ENCODE data around the gene OR10P1. TPM values are rescaled to one million over a fixed set of nuclear protein-coding genes. Genes with fewer than 3 reads are reported as not detected.

Gene OR10P1
- total and polyA plus RNA-seq, 2 donors from 2014 or later = not detected

GRCh38 chr12:55624056-55624455 lies 12.6 kb upstream of the OR10P1 start:
- no peak overlapping the region for H3K9ac ChIP-seq (ENCODE audit: low read length in 3 of 3)
- intact Hi-C loops (cut with DNase I) = no loop called here
- H3K4me3 ChIP-seq (ENCODE audit: low read length in 3 of 3) = no peak overlapping the region
- no peaks in the 10 kb centered on the region for H3K9me3 ChIP-seq (ENCODE audit: control insufficient read depth in 2 of 3, insufficient read depth in 1 of 3, low read length in 3 of 3)
- TF ChIP-seq, protein P1, sequence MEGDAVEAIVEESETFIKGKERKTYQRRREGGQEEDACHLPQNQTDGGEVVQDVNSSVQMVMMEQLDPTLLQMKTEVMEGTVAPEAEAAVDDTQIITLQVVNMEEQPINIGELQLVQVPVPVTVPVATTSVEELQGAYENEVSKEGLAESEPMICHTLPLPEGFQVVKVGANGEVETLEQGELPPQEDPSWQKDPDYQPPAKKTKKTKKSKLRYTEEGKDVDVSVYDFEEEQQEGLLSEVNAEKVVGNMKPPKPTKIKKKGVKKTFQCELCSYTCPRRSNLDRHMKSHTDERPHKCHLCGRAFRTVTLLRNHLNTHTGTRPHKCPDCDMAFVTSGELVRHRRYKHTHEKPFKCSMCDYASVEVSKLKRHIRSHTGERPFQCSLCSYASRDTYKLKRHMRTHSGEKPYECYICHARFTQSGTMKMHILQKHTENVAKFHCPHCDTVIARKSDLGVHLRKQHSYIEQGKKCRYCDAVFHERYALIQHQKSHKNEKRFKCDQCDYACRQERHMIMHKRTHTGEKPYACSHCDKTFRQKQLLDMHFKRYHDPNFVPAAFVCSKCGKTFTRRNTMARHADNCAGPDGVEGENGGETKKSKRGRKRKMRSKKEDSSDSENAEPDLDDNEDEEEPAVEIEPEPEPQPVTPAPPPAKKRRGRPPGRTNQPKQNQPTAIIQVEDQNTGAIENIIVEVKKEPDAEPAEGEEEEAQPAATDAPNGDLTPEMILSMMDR (IDR thresholded peaks at IDR 0.05; ENCODE audit: borderline replicate concordance, extremely low read depth, insufficient read depth) = no peak
- H3K27me3 ChIP-seq (ENCODE audit: control insufficient read depth, insufficient read depth, low read length) = no peaks in the 10 kb centered on the region
- DNase-seq (no peak), FAIRE-seq (no peak)
- H3K4me1 ChIP-seq (ENCODE audit: control insufficient read depth in 2 of 3, insufficient read depth in 2 of 3, low read depth in 1 of 3, low read length in 3 of 3) = no peaks in the 10 kb centered on the region
- no peak overlapping the region for H3K27ac ChIP-seq (ENCODE audit: low read depth in 2 of 2, low read length in 2 of 2)
- no peaks in the 10 kb centered on the region for H3K36me3 ChIP-seq (ENCODE audit: control insufficient read depth in 2 of 3, insufficient read depth in 3 of 3, low read length in 3 of 3)

DNA sequence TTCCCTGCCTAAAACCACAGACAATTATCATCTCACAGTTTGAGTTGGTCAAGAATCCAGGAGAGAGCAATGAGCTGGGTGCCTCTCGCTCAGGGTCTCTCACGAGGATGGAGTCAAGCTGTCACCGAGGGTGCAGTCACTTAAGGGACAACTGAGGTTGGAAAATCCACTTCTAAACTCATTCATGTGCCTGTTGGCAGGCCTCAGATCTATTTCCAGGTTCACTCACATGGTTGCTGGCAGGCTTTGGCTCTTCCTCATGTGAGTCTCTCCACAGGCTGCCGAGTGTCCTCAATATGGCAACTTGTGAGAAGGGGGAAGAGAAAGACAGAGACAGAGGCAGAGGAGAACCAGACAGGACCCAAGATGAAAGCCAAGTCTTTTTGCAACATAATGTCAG lies 10.5 kb upstream of the OR10P1 start:
- H3K27me3 ChIP-seq (ENCODE audit: control insufficient read depth, insufficient read depth, low read length) = no peaks in the 10 kb centered on the region
- H3K4me1 ChIP-seq (ENCODE audit: control insufficient read depth in 2 of 3, insufficient read depth in 2 of 3, low read depth in 1 of 3, low read length in 3 of 3) = no peaks in the 10 kb centered on the region
- no peaks in the 10 kb centered on the region for H3K9me3 ChIP-seq (ENCODE audit: control insufficient read depth in 2 of 3, insufficient read depth in 1 of 3, low read length in 3 of 3)
- no peak overlapping the region for H3K9ac ChIP-seq (ENCODE audit: low read length in 3 of 3)
- DNase-seq (no peak), FAIRE-seq (no peak)
- H3K36me3 ChIP-seq (ENCODE audit: control insufficient read depth in 2 of 3, insufficient read depth in 3 of 3, low read length in 3 of 3) = no peaks in the 10 kb centered on the region
- intact Hi-C loops (cut with DNase I) = no loop called here
- no peak overlapping the region for H3K27ac ChIP-seq (ENCODE audit: low read depth in 2 of 2, low read length in 2 of 2)
- H3K4me3 ChIP-seq (ENCODE audit: low read length in 3 of 3) = no peak overlapping the region
- TF ChIP-seq, protein P1 (IDR thresholded peaks at IDR 0.05; ENCODE audit: borderline replicate concordance, extremely low read depth, insufficient read depth) = no peak

- DNase-seq (no peak), FAIRE-seq (no peak)
- Histone ChIP-seq H3K4me1 (ENCODE audit: control insufficient read depth in 2 of 3, insufficient read depth in 2 of 3, low read depth in 1 of 3, low read length in 3 of 3) (no peaks in the 10 kb centered on the region), H3K9ac (ENCODE audit: low read length in 3 of 3) (no peak overlapping the region), H3K36me3 (ENCODE audit: control insufficient read depth in 2 of 3, insufficient read depth in 3 of 3, low read length in 3 of 3) (no peaks in the 10 kb centered on the region), H3K27ac (ENCODE audit: low read depth in 2 of 2, low read length in 2 of 2) (no peak overlapping the region), H3K27me3 (ENCODE audit: control insufficient read depth, insufficient read depth, low read length) (no peaks in the 10 kb centered on the region), H3K4me3 (ENCODE audit: low read length in 3 of 3) (no peak overlapping the region), H3K9me3 (ENCODE audit: control insufficient read depth in 2 of 3, insufficient read depth in 1 of 3, low read length in 3 of 3) (no peaks in the 10 kb centered on the region)
- intact Hi-C loops (cut with DNase I) = no loop called here
- TF ChIP-seq, protein P1 (IDR thresholded peaks at IDR 0.05; ENCODE audit: borderline replicate concordance, extremely low read depth, insufficient read depth) = no peak
Measured at GRCh38 chr12:55629058-55629841, 7.4 kb upstream of the OR10P1 start.

Data from kidney (tissue), 14 donors.